Tibial artery (tissue), 4 donors: ENCODE results near the gene ACTL8.
A peak's percentile ranks its signal among the peaks of the same experiment; 100 is the strongest.

Source experiments
- DNase-seq, 2 donors: peaks; one replicate each; pipeline ENCODE4 v3.0.0-alpha.2; 2019
- H3K27ac ChIP-seq, 2 donors: fragments of 200-600 bp; sonication (generic) in 1 of 2; 1 replicate in 1 of 2; 2 replicates in 1 of 2; pipeline ENCODE4 v1.5.1; 2018 to 2019; ENCODE audit warnings: mild to moderate bottlenecking in 1 of 2
- H3K27me3 ChIP-seq, 2 donors: fragments of 200-600 bp; sonication (generic) in 1 of 2; one replicate each; pipeline versions ENCODE4 v1.5.1 to v1.6.0; 2016 to 2019
- H3K36me3 ChIP-seq, 3 donors: fragments of 200-600 bp; sonication (generic) in 2 of 3; one replicate each; pipeline ENCODE4 v1.5.1; 2016 to 2019; ENCODE audit warnings: mild to moderate bottlenecking in 2 of 3
- H3K4me1 ChIP-seq, 4 donors: fragments of 200-600 bp; sonication (generic) in 2 of 4; 1 replicate in 3 of 4; 2 replicates in 1 of 4; pipeline ENCODE4 v1.5.1; 2016 to 2019
- H3K4me3 ChIP-seq, 2 donors: fragments of 200-600 bp; sonication (generic) in 1 of 2; 1 replicate in 1 of 2; 2 replicates in 1 of 2; pipeline ENCODE4 v1.5.1; 2018 to 2019; ENCODE audit warnings: mild to moderate bottlenecking in 2 of 2
- H3K9me3 ChIP-seq, 3 donors: fragments of 200-600 bp; sonication (generic) in 1 of 3; one replicate each; pipeline ENCODE4 v1.5.1; 2016 to 2019
- CTCF ChIP-seq, 2 experiments: fragments of 200-600 bp in 1 of 2; fragments of 450-650 bp in 1 of 2; IDR thresholded peaks; one replicate each; pipeline ENCODE4 v1.5.1; 2017 to 2019; ENCODE audit warnings: antibody characterized with exemption in 2 of 2, mild to moderate bottlenecking in 1 of 2, moderate library complexity in 1 of 2
- intact Hi-C: fragments of 100-400 bp; cut with DNase I; formaldehyde crosslinking; loops from one replicate; pipeline ENCODE4 v1.15.0; 2023; ENCODE audit warnings: low total_unique reads

Gene ACTL8

GRCh38 chr1:17816511-17816910 lies 61.4 kb downstream of the ACTL8 start:
- Histone ChIP-seq H3K4me3 (no peak overlapping the region), H3K36me3 (no peaks in the 10 kb centered on the region), H3K4me1 (no peaks in the 10 kb centered on the region), H3K9me3 (peaks cover 0 to 5% (median 0%) of the 10 kb centered on the region in 3 donors), H3K27ac (no peak overlapping the region), H3K27me3 (peaks cover 0 to 6% of the 10 kb centered on the region in 2 donors)
- no peak for TF ChIP-seq CTCF (IDR thresholded peaks at IDR 0.05)
- intact Hi-C loops, result no loop called here
- no peak for DNase-seq

DNA sequence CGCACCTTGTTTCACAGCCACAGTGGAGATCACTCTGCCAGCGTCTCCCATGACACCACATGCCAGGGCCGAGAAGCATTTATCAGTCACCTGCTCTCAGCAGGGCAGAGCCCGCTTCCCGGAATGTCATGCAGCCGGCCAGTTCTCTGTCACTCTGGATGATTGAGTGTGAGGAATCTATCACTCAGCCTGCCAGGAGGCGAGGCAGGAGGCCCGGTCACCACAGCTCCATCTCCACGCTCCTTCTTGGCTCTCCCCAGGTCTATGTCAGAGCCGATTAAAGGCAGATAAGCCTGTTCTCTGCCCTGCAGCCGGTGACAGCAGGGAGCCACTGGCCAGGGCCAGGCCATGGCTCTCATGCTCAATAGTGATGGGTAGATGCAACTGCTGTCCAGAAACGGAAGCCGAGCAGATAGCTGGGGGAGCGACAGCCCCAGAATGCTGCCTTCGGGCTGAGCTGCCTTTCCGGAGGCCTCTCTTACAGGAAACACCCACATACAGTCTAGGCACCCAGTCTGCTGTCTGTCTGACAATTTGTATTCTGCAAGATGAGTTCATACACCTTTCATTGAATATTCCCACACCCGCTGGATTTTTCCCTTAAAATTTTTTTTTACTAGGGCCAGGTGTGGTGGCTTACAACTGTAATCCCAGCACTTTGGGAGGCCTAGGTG lies 64.1 kb downstream of the ACTL8 start:
- H3K4me3 ChIP-seq, result no peak overlapping the region
- no peak for DNase-seq
- H3K27ac ChIP-seq, result no peak overlapping the region
- no peaks in the 10 kb centered on the region for H3K36me3 ChIP-seq
- H3K4me1 ChIP-seq, result no peaks in the 10 kb centered on the region
- intact Hi-C loops, result no loop called here
- H3K9me3 ChIP-seq, result peaks cover 0 to 5% (median 0%) of the 10 kb centered on the region in 3 donors
- peaks cover 0 to 26% of the 10 kb centered on the region in 2 donors for H3K27me3 ChIP-seq
- TF ChIP-seq CTCF (IDR thresholded peaks at IDR 0.05), result no peak

DNA sequence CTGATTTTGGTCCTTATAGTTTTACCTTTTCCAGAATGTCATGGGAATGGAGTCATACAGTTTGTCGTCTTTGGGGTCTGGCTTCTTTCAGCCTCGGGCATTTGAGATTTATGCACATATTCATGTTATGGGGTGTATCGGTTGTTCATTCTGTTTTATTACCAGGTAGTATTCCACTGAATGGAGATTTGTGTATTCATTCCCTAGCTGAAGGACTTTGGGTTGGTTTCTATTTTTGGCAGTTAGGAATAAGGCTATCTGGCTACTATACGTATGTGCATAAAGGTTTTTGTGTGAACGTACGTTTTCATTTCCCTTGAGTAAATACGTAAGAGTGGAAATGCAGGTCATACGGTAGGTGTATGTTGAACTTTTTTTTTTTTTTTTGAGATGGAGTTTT lies 65.1 kb downstream of the ACTL8 start:
- H3K27ac ChIP-seq, result no peak overlapping the region
- H3K4me3 ChIP-seq, result no peak overlapping the region
- H3K9me3 ChIP-seq, result peaks cover 0 to 5% (median 0%) of the 10 kb centered on the region in 3 donors
- intact Hi-C loops, result no loop called here
- no peaks in the 10 kb centered on the region for H3K36me3 ChIP-seq
- H3K4me1 ChIP-seq, result no peaks in the 10 kb centered on the region
- TF ChIP-seq CTCF (IDR thresholded peaks at IDR 0.05), result no peak
- H3K27me3 ChIP-seq, result peaks cover 0 to 26% of the 10 kb centered on the region in 2 donors
- DNase-seq, result peak in 1 of 2 donors; percentile 10

- no peak for TF ChIP-seq CTCF (IDR thresholded peaks at IDR 0.05)
- no peaks in the 10 kb centered on the region for H3K36me3 ChIP-seq
- H3K27me3 ChIP-seq, result peaks cover 0 to 48% of the 10 kb centered on the region in 2 donors
- H3K4me3 ChIP-seq, result no peak overlapping the region
- DNase-seq, result peak in 1 of 2 donors; percentile 53
- no peaks in the 10 kb centered on the region for H3K4me1 ChIP-seq
- H3K27ac ChIP-seq, result no peak overlapping the region
- no peaks in the 10 kb centered on the region for H3K9me3 ChIP-seq
- intact Hi-C loops, result no loop called here
Observed at GRCh38 chr1:17822741-17823426, 67.8 kb downstream of the ACTL8 start.

GRCh38 chr1:17825273-17826164 lies 70.4 kb downstream of the ACTL8 start:
- no peak for TF ChIP-seq CTCF (IDR thresholded peaks at IDR 0.05)
- H3K4me3 ChIP-seq, result no peak overlapping the region
- H3K4me1 ChIP-seq, result no peaks in the 10 kb centered on the region
- intact Hi-C loops, result loop anchor here (5.0 kb wide), 1 partner anchor 333 kb away; no protein-coding TSS in a partner anchor
- no peaks in the 10 kb centered on the region for H3K9me3 ChIP-seq
- peaks cover 0 to 73% of the 10 kb centered on the region in 2 donors for H3K27me3 ChIP-seq
- DNase-seq, result peak in 1 of 2 donors; percentile 42
- H3K27ac ChIP-seq, result no peak overlapping the region
- H3K36me3 ChIP-seq, result no peaks in the 10 kb centered on the region
